NCI-H2171 treated with DMSO at 0.1 percent for 48 hours (cell line): ENCODE data around the gene ACTC1.
"Not testable (repeated sequence)": the region's sequence is repeated elsewhere in the genome, so short reads cannot be mapped to it uniquely, and the experiment has no call there.

Experiments
- DNase-seq: peaks from one replicate; lab custom pipeline; 2025; lab: John Stamatoyannopoulos, UW

Gene ACTC1

DNA sequence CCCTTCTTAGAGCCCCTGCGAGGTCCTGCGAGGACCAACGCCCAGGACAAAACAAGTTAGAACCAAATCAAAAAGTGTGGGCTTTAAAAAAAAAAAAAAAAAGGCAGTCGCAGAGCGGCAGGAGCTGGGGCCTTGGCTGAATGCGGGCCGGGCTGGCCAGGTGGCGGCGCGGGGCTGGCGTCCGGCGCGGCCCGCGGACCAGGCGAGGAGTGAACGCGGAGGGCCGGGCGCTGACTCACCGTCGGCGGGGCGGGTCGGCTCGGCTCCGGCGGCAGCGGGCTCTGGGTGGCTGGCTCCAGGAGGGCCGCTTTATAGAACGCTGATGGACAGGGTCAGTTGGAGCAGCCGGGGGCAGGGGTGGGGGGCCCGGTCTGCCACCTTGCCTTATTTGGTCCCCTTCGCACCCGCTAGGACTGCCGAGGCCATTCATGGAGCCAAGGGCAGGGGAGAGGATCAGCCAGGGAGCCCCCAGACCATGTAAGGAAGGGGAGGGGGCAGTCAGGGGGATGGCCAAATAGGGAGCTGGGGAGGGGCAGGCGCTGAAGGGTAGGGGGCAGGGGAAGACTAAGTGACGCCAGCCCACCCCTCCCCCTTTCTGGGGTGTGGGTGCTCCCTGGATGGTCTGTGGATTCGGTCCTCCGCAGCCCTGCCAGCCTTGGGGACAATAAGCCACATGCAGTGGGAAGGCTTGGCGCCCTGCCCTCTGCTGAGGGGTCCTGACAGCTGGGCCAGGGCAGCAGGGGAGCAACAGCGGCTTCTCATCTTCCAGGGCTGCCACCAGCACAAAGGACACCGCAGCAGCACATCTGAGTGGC is at the start of gene ACTC1:
ACTC1 (minus strand) TSS at position 283 of the 815 bp plus-strand sequence. CDS start 741 bp downstream, outside the sequence.
- peak; percentile 12 for DNase-seq

DNA sequence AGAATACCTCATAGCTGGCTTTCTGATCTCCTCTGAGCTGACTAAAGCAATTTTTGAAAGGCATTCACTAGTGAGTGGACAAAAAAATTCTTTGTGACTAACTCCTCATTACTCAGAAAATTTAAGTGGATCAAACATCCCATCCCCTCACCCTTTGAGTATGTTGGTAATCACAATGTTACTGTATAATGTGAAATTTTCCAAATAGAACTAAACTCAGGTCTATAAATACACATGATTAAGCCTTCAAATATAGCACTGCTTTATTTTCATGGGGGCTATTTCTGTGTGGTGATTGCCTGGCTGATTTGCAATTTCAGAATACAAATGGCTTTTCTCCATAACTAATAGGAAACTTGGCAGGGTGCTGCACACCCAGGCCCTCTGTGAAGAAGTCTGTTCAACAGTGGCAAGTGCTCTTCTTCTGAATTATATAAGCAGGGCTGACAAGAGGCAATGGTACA is 45.9 kb upstream of the ACTC1 start:
- DNase-seq = no peak

DNA sequence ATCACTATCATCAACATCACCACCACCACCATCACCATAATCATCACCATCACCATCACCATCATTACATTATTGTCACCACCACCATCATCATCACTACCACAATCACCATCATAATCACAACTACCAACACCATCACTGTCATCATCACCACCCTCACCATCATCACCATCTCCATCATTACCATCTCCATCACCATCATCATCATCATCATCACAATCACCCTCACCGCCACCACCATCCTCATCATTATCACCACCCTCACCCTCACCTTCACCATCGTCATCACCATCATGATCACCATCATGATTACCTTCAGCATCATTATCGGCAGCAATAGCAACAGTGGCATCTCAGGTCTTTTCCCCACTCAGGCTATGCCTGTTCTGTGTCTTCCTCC is 42.9 kb upstream of the ACTC1 start:
- DNase-seq = no peak

DNA sequence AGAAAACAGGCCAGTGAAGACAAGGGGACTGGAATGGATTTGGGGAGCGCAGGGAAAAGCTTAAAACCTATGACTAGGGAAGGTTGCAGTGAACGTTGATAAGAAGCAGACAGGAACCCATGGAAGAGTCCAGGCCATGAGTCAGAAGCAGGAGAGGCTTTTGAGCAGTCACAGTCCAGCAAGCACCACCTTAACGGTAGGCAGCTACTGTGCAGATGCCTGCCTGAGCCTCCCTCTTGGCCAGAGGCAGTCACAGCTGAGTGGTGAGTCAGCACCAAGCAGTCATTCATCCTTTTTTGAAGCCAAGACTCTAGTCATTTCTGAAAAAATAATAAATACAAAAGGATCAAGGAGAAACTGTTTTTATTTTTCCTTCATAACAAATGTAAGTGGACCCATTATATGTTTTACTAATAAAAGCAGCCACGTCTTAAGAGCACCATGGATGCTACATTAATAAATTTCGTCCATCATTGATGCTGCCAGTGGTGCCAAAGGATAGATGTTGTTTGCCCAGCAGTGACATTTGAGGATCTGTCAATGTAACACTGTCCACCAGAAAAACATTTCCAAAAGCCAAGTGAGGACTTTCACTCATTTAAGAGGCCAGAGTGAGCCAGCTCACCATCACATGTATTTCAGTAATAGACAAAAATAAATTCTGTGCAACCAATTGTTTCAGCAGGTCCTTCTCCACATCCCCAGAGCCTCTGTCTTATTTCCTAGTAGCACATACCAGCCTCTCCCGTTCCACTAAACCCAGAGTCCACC is 42.1 kb upstream of the ACTC1 start:
- DNase-seq = no peak

DNA sequence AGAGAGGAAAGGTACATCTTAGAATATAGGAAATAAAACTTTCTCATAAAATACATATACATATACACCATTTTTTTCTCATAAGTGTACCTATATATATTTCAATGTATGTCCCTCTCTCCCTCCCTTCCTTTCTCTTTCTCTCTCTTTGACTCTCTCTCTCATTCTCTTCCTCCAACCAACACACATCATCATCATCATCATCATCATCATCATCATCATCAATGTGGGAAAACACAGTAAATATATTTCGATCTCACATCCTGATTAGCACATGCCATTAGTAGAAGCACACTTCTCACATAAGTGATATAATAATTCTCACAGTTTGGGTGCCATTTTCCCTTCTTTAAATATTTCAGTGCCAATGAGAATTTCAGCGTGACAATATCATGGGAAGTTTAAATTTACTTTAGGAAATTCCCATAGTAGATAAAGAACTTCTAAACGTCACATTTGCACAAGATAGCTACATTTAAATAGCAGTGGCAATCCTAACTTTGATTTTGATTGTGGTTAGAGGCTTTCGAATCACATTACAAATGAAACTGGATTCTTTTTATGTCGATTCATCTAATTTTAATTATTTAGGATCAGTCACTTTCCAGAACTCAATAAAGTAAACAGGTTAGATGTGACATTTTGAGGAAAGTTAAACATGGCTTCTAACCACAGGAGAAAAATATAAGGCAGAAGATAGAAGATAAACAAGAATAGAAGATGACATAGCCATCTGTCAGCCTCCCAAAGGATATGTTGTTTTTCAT is 33.0 kb upstream of the ACTC1 start:
- DNase-seq = peak; percentile 13

DNA sequence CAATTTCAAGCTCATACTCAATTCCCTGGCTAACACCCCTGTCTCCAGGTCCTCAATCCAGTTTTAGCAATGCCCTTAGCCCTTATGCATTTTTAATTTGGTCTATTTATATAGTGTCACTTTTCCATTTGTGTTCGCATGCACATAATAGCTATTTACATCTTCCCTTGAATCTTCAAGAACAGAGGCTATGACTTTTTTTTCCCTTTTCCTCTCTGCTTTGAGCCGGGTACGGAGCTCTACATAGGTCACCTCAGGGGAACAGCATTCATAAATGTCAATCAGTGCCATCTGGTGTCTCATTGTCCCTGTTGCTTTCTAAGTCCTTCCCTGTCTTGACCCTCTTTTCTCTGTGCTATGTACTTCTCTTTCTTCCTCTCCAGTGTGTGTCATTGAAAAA is 26.5 kb upstream of the ACTC1 start:
- peak; percentile 72 for DNase-seq

DNA sequence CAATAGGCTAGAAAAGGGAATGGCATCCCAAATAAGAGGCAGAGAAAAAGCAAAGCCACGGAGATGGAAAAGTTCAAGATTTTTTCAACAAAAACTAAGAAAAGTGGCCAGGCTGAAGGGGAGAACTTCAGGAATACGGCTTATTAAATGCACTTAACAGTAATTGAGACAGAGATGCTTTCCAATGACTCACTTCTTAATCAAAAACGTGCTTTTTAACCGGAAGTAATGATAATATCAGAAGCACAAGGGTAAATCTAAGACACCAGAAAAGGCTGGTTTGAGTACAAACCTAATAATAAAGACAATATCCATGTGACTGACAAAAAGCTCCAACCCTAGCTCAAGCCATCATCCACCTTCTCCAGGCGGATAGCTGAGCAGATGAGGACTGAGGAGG is 24.8 kb upstream of the ACTC1 start:
- no peak for DNase-seq

DNA sequence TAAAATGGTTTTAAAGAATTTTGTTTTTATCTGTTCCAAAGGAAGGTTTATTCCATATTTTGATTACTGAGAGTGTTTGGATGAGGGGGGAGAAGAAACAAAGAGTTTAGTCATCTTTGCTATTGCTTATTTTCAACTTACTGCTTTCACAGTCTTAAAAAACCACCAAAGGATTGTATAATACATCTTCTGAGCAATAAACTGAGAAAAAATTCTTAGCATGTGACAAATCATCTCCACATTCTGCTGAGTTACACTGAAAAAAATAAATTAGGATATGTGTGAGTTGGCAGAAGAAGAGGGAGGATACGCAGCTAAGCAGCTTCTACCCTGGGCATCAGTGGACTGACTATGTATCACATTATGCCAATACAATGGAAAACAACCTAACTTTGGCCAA is 23.2 kb upstream of the ACTC1 start:
- DNase-seq = no peak

DNA sequence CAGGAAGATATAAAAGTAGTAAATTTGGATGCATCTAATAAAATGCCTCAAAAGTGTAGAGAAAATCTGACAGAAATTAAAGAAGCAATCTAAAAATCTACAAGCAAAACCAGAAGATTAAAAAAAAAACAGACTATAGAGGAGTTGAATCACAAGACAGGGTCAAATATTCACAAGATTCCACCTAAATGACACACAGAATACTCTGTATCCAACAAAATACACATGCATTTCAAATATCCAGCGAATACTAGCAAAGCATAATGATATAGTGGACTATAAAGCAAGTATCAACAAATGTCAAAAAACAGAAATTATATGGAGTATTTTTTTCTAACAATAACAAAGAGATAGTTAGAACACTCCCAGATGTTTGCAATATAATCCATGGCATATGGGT is 20.5 kb upstream of the ACTC1 start:
- no peak for DNase-seq

DNA sequence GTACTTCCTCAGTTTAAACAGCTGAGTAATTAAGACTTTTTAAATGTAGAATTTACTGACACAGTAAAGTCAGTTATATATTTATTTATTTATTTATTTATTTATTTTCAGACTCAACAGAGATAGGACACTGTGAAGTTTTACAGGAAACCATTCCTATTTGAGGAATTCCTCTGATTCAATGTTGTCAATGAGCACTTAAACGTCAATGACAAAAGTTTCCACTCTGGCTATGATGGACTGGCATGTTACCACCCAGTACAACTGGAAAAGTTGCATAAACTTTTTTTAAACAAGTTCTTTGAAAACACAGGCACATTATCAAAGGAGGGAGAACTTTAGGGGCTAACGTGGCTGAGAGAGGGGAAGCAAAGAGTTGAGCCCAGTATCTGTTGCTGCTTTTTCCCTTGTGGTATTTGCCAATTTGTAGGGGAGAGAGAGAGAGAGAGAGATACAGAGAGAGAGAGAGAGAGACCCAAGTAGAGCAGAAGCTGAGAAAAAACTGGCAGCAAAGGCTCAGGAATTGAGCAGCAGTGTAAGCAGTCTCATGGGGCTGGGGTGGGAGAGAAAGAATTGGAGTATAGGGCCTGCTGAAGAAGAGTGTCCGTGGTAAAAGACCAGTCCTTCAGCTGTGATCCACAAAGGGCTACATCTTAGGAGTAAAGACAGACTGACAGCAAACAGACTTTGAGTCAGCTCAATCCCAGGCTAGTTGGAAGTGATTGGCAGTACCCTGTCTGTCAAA is 18.3 kb upstream of the ACTC1 start:
- no peak for DNase-seq

DNA sequence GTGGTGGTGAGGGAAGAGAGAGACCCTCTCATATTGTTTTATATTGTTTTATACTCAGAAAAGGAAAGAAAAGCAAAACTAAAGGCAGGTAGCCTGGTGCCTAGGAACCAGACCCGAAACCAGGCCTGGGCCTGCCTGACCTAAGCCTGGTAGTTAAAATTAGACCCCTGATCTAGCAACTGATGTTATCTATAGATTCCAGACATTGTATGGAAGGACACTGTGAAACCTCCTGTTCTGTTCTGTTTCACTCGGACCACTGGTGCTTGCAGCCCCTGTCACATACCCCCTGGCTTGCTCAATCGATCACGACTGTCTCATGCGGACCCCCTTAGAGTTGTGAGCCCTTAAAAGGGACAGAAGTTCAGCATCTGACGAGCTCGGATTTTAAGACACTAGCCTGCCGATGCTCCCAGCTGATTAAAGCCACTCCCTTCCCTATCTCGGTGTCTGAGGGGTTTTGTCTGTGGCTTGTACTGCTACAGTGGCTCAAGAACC is 17.6 kb upstream of the ACTC1 start:
- not testable (repeated sequence) for DNase-seq

DNA sequence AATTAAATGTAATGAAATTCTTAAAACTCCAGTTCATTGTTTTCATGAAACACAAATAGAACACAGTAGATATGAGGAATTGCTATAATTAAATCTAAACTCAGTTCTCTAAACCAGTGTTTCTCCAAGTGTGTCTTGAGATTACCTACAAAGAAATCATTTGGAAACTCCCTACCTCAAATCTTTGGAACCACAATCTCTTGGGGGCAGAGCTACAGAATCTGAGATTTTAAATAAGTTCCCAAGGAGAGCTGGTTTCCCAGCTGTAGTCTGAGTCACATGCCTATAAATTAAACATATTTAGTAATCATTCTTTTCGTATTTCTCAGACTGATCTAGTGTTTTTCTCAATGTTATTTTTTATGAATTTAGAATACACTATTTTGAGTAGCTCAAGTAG is 17.0 kb upstream of the ACTC1 start:
- DNase-seq = no peak

DNA sequence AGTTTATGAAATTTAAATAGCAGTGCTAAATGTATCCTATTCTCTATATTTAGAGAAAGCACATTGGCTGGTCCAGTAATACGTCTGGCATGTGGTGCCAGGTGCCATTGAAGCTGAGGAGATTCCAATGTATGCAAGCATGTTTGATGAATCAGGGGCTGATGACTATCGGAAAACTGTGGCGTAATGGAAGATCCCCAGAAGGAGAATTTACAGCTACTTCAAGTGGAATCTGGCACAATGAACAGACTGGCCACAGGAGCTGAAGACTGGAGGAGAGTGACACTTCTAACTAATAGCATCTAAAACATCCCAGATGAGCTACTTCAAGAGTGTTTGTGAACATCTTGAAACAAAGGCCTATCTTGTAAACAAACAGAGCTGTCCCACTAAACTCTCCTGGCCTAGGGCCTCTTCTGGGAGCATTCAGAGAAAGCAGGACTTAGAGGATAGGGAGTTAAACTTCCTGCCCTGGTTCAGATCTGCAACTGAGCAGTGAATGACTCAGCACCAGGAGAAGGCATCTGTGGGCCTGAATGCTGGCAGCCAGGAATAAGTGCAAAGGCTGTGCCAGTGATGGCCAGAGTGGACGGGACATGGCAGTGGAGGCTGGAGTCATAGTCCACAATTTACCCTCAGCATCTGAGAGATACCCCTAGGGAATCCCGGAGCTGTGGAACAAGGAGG is 15.2 kb upstream of the ACTC1 start:
- no peak for DNase-seq

DNA sequence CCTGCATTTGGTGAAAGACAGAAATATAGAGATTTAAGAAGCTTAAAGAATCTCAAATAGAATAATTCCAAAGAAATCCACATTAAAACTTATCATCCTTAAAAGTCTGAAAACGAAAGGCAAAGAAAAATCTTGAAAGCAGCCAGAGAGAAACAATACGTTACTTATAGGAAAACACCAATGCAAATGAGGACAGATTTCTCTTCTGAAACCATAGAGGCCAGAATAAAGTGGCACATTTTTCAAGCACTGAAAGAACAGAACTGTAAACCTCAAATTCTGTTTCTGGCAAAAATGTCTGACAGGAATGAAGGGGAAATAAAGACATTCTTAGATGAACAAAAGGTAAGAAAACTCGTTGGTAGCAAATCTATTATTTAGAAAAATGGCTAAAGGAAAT is 13.8 kb upstream of the ACTC1 start:
- DNase-seq = no peak

DNA sequence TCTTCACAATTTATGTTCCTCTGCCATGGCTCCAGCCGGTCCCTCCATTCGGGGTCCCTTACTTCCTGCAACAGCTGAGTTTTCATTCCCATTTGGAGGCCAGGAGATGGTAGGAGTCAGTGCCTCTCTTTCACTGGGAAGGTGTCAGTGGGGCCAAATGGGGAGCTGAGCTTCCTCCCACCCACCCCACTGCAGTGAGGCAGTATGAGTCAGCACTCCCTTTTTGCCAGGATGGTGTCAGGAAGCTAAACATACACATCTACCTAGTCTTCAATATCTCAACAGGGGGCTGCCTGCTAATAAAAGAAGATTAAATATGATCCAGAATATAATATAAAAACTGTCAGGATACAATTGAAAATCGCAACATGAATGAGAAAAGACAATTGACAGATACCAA is 12.7 kb upstream of the ACTC1 start:
- no peak for DNase-seq

DNA sequence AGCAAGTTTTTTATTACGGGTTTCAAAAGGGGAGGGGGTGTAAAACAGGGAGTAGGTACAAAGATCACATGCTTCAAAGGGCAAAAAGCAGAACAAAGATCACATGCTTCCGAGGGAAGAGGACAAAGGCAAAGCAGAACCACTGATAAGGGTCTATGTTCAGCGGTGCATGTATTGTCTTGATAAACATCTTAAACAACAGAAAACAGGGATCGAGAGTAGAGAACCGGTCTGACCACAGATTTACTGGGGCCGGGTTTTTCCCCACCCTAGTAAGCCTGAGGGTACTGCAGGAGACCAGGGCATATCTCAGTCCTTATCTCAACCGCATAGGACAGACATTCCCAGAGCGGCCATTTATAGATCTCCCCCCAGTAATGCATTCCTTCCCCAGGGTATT is 11.9 kb upstream of the ACTC1 start:
- DNase-seq = not testable (repeated sequence)

DNA sequence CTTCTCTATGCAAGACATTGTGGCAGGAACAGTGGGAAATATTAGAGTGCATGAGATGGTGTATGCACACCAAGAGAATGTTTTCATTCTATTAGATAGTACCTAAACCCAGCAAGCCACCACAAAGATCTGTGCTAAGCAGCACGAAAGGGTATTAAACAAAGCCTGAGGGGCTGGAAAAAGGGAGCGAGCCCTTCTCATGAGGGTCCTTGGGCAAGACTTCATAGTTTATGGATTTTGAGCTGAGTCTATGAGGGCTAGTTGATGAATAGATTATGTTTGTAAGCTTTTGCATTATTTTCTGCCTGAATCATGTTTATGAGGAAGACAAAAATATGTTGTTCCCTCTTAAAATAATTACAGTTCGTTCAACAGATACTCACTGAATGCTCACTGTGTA is 9.4 kb upstream of the ACTC1 start:
- DNase-seq = no peak

DNA sequence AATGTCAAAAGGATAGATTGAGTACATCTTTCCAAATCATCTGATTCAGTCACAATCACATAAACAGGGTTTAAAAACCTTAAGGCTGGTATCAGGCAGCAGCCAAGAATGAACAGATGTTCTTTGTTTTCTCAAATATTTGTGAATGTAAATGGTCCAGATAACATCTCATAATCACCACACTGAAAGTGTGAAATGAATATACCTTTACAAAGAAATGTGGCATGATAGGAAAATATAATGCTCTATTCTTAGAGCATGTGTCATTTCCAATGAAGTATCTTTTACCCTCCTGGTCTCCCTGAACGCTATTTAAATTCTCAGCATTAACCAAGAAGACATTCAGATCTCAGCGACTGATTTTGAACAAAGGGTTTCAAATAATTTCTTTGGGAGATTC is 8.8 kb upstream of the ACTC1 start:
- DNase-seq = peak; percentile 77

DNA sequence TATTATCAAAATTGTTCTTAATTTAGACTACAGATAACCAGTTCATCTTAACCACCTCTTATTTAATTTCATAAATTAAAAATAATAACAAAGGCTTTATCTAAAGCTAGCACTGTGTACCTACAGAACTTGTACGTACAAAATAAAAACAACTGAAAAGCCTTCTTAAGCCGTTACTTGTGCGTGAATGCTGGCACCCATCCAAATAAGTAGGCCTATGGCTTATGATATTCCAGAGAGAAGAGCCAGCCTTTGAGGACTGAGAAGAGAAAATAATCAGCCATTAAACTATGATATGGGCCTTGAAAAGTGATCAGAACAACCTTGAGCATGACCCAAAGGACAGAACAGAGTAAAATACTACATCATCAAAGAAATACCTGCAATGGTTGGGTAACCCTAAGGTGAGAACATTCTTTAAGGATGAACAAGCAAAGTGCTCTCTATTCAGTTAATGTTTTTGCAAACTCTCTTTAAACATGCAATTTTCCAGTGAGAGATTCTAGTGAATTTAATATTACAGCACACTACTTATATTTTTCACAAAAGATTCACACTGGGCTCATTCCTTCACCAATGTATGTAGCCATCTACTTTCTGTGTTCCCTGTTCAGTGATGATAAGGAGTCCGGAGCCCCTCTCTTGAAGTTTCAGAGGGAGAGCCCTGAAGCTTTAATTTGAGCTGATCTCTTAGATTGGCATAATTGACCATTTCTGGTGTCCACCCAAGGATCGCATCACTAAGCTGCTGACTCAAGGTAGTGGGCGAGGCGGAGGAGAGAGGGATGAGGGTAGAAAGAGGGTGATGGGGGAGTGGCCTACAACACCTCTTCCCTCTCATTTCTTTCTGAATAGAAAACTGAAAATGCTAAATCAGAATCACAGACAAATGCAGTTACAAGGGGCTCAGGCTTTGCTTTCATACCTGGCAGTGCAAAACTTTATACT is 7.7 kb upstream of the ACTC1 start:
- peak; percentile 16 for DNase-seq

DNA sequence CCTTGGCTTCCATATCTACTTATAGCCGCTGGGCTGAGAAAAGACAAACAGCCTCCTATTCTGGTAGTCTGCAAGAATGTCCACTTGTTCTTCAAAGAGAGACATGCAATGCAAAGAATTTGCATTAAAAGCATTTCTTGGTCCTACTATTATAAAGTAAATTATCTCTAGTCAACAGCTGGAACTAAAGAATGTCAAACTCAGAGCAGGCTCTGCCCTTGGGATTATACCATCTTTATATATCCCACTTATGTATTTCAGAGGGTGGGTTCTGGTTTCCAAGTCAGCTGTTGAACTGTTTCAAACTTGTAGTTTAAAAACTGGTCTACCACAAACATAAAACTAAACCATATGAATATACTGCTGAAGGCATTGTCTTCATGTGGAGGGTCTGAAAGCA is 7.0 kb upstream of the ACTC1 start:
- no peak for DNase-seq
